ENCODE measurements around the gene STYK1. TPM values are rescaled to one million over a fixed set of nuclear protein-coding genes. Genes with fewer than 3 reads are reported as not detected.

STYK1 gene
- total and polyA plus RNA-seq, 11 donors: 0.01 to 0.21 TPM; not detected in 9

- Histone ChIP-seq H3K4me3 (no peak overlapping the region), H3K27me3 (peaks cover 0 to 7% (median 0%) of the 10 kb centered on the region in 9 donors), H3K9me3 (no peaks in the 10 kb centered on the region), H3K36me3 (no peaks in the 10 kb centered on the region), H3K4me1 (no peaks in the 10 kb centered on the region), H3K27ac (no peak overlapping the region)
- ATAC-seq: no peak
- WGBS, 4 donors: 81 to 95% (median 88%) methylated on average over 3 of the region's 3 CpGs
- intact Hi-C loops (cut with DNase I): no loop called here
- no peak for TF ChIP-seq CTCF (IDR thresholded peaks at IDR 0.05)
- TF ChIP-seq POLR2A (IDR thresholded peaks at IDR 0.05): no peak
- DNase-seq: no peak
Observed at GRCh38 chr12:10636124-10636523, 37.7 kb downstream of the STYK1 start.

- ATAC-seq (no peak), DNase-seq (no peak)
- no peak overlapping the region for H3K4me3 ChIP-seq
- H3K9me3 ChIP-seq: no peaks in the 10 kb centered on the region
- H3K36me3 ChIP-seq: no peaks in the 10 kb centered on the region
- no peaks in the 10 kb centered on the region for H3K4me1 ChIP-seq
- no peak overlapping the region for H3K27ac ChIP-seq
- no peak for TF ChIP-seq CTCF (IDR thresholded peaks at IDR 0.05)
- TF ChIP-seq POLR2A (IDR thresholded peaks at IDR 0.05): no peak
- intact Hi-C loops (cut with DNase I): no loop called here
- peaks cover 0 to 7% (median 0%) of the 10 kb centered on the region in 9 donors for H3K27me3 ChIP-seq
- 67 to 74% (median 71%) methylated on average over 2 of the region's 2 CpGs for WGBS, 4 donors
Observed at GRCh38 chr12:10635306-10635705, 38.5 kb downstream of the STYK1 start.

DNA sequence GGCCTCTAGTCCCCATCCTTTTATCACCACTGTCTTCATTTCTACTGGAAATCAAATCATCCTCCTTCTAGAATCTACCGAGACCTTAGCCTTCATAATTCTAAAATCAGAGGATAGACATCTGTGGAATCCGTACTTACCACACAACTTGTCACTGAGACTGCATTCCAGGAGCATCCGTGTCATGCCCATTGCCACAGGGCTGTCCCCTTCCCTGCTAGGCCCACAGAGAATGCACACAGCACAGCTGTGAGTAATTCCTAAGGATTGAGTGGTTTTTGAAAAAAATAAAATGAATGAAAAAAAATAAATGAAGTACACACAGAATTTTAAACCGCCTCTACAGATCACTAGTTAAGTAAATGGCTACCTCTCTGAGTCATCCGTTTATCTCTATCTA is 39.4 kb downstream of the STYK1 start:
- no peaks in the 10 kb centered on the region for H3K36me3 ChIP-seq
- no peaks in the 10 kb centered on the region for H3K9me3 ChIP-seq
- 79 to 84% (median 84%) methylated on average over 5 of the region's 5 CpGs for WGBS, 4 donors
- ATAC-seq (no peak), DNase-seq (no peak)
- intact Hi-C loops (cut with DNase I): no loop called here
- H3K27me3 ChIP-seq: peaks cover 0 to 2% (median 0%) of the 10 kb centered on the region in 9 donors
- H3K4me1 ChIP-seq: no peaks in the 10 kb centered on the region
- H3K27ac ChIP-seq: no peak overlapping the region
- H3K4me3 ChIP-seq: no peak overlapping the region
- TF ChIP-seq CTCF (IDR thresholded peaks at IDR 0.05) (no peak), POLR2A (IDR thresholded peaks at IDR 0.05) (no peak)

DNA sequence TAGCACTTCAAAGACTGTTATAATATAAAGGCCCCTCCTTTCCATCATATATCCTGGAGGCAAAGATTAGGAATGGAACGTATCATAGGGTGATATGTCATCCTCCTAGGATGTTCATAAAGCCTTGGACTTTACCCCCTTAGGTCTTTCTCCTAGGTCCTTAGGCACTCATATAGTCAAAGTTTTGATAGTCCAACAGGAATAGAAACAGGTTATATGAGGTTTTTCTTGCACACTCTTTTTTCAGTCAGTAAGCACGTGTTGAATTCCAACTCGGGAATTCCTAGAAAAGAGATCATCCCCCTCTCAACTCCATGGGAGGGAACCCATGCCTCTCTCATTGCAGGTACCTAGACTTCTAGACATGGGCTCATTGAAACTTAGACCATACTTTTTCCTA is 40.3 kb downstream of the STYK1 start:
- Histone ChIP-seq H3K36me3 (no peaks in the 10 kb centered on the region), H3K9me3 (no peaks in the 10 kb centered on the region), H3K27me3 (peaks cover 0 to 5% (median 0%) of the 10 kb centered on the region in 9 donors), H3K4me1 (no peaks in the 10 kb centered on the region), H3K27ac (no peak overlapping the region), H3K4me3 (no peak overlapping the region)
- 72 to 76% (median 74%) methylated on average over 3 of the region's 3 CpGs for WGBS, 4 donors
- no peak for ATAC-seq
- no peak for DNase-seq
- TF ChIP-seq CTCF (IDR thresholded peaks at IDR 0.05): no peak
- no peak for TF ChIP-seq POLR2A (IDR thresholded peaks at IDR 0.05)
- intact Hi-C loops (cut with DNase I): no loop called here

Measured in heart left ventricle (tissue), 16 donors.